ENCODE measurements around the gene TMEM168. TPM values are rescaled to one million over a fixed set of nuclear protein-coding genes. Genes with fewer than 3 reads are reported as not detected.

The TMEM168 gene
- total RNA-seq, 1 experiment from 2014 or later: 16.4 TPM

- Histone ChIP-seq H3K9me3 (replicated peaks) (peaks cover 2% of the 10 kb centered on the region; the same call in 1 of the 2 replicates), H3K4me1 (no peaks in the 10 kb centered on the region), H3K27ac (no peak overlapping the region), H3K4me3 (no peak overlapping the region), H3K27me3 (no peaks in the 10 kb centered on the region), H3K36me3 (no peaks in the 10 kb centered on the region)
- no peak for DNase-seq
These were observed 74.7 kb downstream of the TMEM168 start for GRCh38 chr7:112715525-112715924.

DNA sequence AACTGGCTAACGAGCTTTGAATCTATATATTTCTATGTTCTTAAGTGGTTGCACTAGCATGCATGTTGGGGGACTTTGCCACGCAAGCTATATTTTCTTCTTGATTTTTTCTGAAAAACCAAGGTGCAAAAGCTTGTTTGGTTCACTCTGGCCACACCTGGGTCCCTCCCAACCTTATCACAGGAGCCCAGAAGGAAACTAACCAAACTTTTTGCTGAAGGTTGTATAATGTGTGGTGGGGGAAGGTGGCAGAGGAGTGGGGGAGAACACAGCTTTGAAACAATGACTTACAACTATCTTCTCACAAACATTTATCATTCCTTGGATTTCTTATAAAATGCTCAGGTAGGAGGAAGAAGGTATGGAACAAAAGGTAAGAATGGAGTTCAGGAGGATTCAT lies 75.3 kb downstream of the TMEM168 start:
- Histone ChIP-seq H3K9me3 (replicated peaks) (peaks cover 2% of the 10 kb centered on the region; the same call in 1 of the 2 replicates), H3K36me3 (no peaks in the 10 kb centered on the region), H3K27ac (no peak overlapping the region), H3K4me1 (no peaks in the 10 kb centered on the region), H3K4me3 (no peak overlapping the region), H3K27me3 (no peaks in the 10 kb centered on the region)
- no peak for DNase-seq
